ENCODE data around the gene ZNF324. TPM values are rescaled to one million over a fixed set of nuclear protein-coding genes. Genes with fewer than 3 reads are reported as not detected.

ZNF324 gene
- polyA plus RNA-seq, 1 donor (not counting 4 experiments of a cell fraction or from before 2014, with no cell fraction given): 5.0 TPM

GRCh38 chr19:58480481-58480830 lies 13.6 kb downstream of the ZNF324 start:
- no peak for TF ChIP-seq EZH2 (IDR thresholded peaks at IDR 0.05; ENCODE audit: low read length)
- no peak for TF ChIP-seq CTCF (optimal IDR thresholded peaks at IDR 0.05 in 1 of 3, IDR thresholded peaks at IDR 0.05 in 1 of 3, conservative IDR thresholded peaks at IDR 0.05 in 1 of 3; ENCODE audit: extremely low read depth in 1 of 3, insufficient read depth in 2 of 3, low read length in 3 of 3)
- no peaks in the 10 kb centered on the region for H4K20me1 ChIP-seq (ENCODE audit: control insufficient read depth, extremely low read depth, insufficient read depth, low read length)
- no peak overlapping the region for H3K27ac ChIP-seq (ENCODE audit: control insufficient read depth, insufficient read depth, low read length)
- no peak overlapping the region for H3K4me3 ChIP-seq (ENCODE audit: control insufficient read depth in 2 of 3, extremely low read depth in 1 of 3, insufficient read depth in 2 of 3, low read depth in 1 of 3, low read length in 3 of 3)
- H3K36me3 ChIP-seq (ENCODE audit: control insufficient read depth in 2 of 2, extremely low read depth in 1 of 2, insufficient read depth in 2 of 2, low read length in 2 of 2): peaks cover 7 to 9% of the 10 kb centered on the region in 2 experiments
- no peak overlapping the region for H3K4me2 ChIP-seq (ENCODE audit: control insufficient read depth, extremely low read depth, insufficient read depth, low read depth, low read length)
- no peaks in the 10 kb centered on the region for H3K79me2 ChIP-seq (ENCODE audit: control insufficient read depth, insufficient read depth, low read length)
- H3K9ac ChIP-seq (ENCODE audit: control insufficient read depth, extremely low read depth, insufficient read depth, low read length): no peak overlapping the region
- no peaks in the 10 kb centered on the region for H3K27me3 ChIP-seq (ENCODE audit: control insufficient read depth, extremely low read depth, insufficient read depth, low read length)
- H2AFZ ChIP-seq (ENCODE audit: control insufficient read depth, low read length): no peak overlapping the region
- no peaks in the 10 kb centered on the region for H3K9me1 ChIP-seq (ENCODE audit: control insufficient read depth, extremely low read depth, insufficient read depth, low read length)
- peaks cover 7% of the 10 kb centered on the region for H3K4me1 ChIP-seq (ENCODE audit: control insufficient read depth, extremely low read depth, insufficient read depth, low read length)
- no peak for FAIRE-seq
- H3K9me3 ChIP-seq (ENCODE audit: control insufficient read depth, low read depth, low read length): no peaks in the 10 kb centered on the region
- DNase-seq (ENCODE audit: low read depth, low spot score): no peak
- dilution Hi-C loops (cut with MboI; ENCODE audit: extremely low pct_ligation_motif_present, low sequenced_read_pairs): no loop called here

GRCh38 chr19:58480831-58481230 lies 14.0 kb downstream of the ZNF324 start:
- Histone ChIP-seq H3K27ac (ENCODE audit: control insufficient read depth, insufficient read depth, low read length) (no peak overlapping the region), H2AFZ (ENCODE audit: control insufficient read depth, low read length) (no peak overlapping the region), H3K79me2 (ENCODE audit: control insufficient read depth, insufficient read depth, low read length) (no peaks in the 10 kb centered on the region), H3K4me2 (ENCODE audit: control insufficient read depth, extremely low read depth, insufficient read depth, low read depth, low read length) (no peak overlapping the region), H3K4me3 (ENCODE audit: control insufficient read depth in 2 of 3, extremely low read depth in 1 of 3, insufficient read depth in 2 of 3, low read depth in 1 of 3, low read length in 3 of 3) (no peak overlapping the region), H3K9ac (ENCODE audit: control insufficient read depth, extremely low read depth, insufficient read depth, low read length) (no peak overlapping the region), H3K4me1 (ENCODE audit: control insufficient read depth, extremely low read depth, insufficient read depth, low read length) (peaks cover 7% of the 10 kb centered on the region), H4K20me1 (ENCODE audit: control insufficient read depth, extremely low read depth, insufficient read depth, low read length) (no peaks in the 10 kb centered on the region), H3K27me3 (ENCODE audit: control insufficient read depth, extremely low read depth, insufficient read depth, low read length) (no peaks in the 10 kb centered on the region), H3K36me3 (ENCODE audit: control insufficient read depth in 2 of 2, extremely low read depth in 1 of 2, insufficient read depth in 2 of 2, low read length in 2 of 2) (peaks cover 7 to 9% of the 10 kb centered on the region in 2 experiments), H3K9me3 (ENCODE audit: control insufficient read depth, low read depth, low read length) (no peaks in the 10 kb centered on the region), H3K9me1 (ENCODE audit: control insufficient read depth, extremely low read depth, insufficient read depth, low read length) (no peaks in the 10 kb centered on the region)
- TF ChIP-seq EZH2 (IDR thresholded peaks at IDR 0.05; ENCODE audit: low read length): no peak
- TF ChIP-seq CTCF (optimal IDR thresholded peaks at IDR 0.05 in 1 of 3, IDR thresholded peaks at IDR 0.05 in 1 of 3, conservative IDR thresholded peaks at IDR 0.05 in 1 of 3; ENCODE audit: extremely low read depth in 1 of 3, insufficient read depth in 2 of 3, low read length in 3 of 3): no peak
- FAIRE-seq: no peak
- dilution Hi-C loops (cut with MboI; ENCODE audit: extremely low pct_ligation_motif_present, low sequenced_read_pairs): no loop called here
- DNase-seq (ENCODE audit: low read depth, low spot score): no peak
